Panc1 (cell line): Measurements from ENCODE around the gene OR51D1. TPM values are rescaled to one million over a fixed set of nuclear protein-coding genes. Genes with fewer than 3 reads are reported as not detected.

Experiments
- ATAC-seq: fragments of 200-7000 bp; cut with Tn5 transposase; 2 replicates; pipeline ENCODE4 v1.9.1; 2020; ENCODE audit warnings: mild to moderate bottlenecking, moderate library complexity
- BruUV-seq: library from RNA; stranded (reverse); fragments of 400-500 nt; replicated peaks from 2 replicates; lab custom pipeline; 2021; lab: Mats Ljungman, UMichigan
- CTCF ChIA-PET: fragments of 300-600 bp; sonication (Branson Sonifier 250); formaldehyde crosslinking; loops from one replicate; lab custom pipeline; 2022; ENCODE audit warnings: antibody characterized with exemption; lab: Charles Lee
- POLR2A ChIA-PET: fragments of 300-600 bp; sonication (Branson Sonifier 250); formaldehyde crosslinking; loops from one replicate; lab custom pipeline; 2022; ENCODE audit warnings: antibody characterized with exemption; lab: Charles Lee
- DNase-seq: peaks from one replicate; pipeline ENCODE4 v3.0.0-alpha.2; 2010; ENCODE audit warnings: low read depth, low spot score
- H3K27ac ChIP-seq: 2 replicates; pipeline ENCODE4 v1.5.1; 2011; ENCODE audit warnings: mild to moderate bottlenecking, low read length, inconsistent platforms
- H3K27me3 ChIP-seq: fragments of 200-500 bp; sonication (Bioruptor generic); 2 replicates; pipeline ENCODE4 v1.6.0; 2014; ENCODE audit warnings: low read length, inconsistent platforms; ENCODE audit not compliant: control insufficient read depth, insufficient read depth
- H3K36me3 ChIP-seq: fragments of 200-500 bp; sonication (Bioruptor generic); 2 replicates; pipeline ENCODE4 v1.5.1; 2014; ENCODE audit warnings: inconsistent platforms, mild to moderate bottlenecking, low read length, moderate library complexity; ENCODE audit not compliant: control insufficient read depth, insufficient read depth
- H3K4me1 ChIP-seq: 2 replicates; pipeline ENCODE4 v1.5.1; 2011; ENCODE audit warnings: inconsistent platforms, mild to moderate bottlenecking, low read length, moderate library complexity; ENCODE audit not compliant: control insufficient read depth, insufficient read depth
- H3K4me3 ChIP-seq, 2 experiments: 2 replicates each; pipeline ENCODE4 v1.5.1; 2011 to 2012; ENCODE audit warnings: low read depth in 2 of 2, low read length in 2 of 2, mild to moderate bottlenecking in 2 of 2, inconsistent platforms in 1 of 2, moderate library complexity in 1 of 2
- H3K9me3 ChIP-seq: fragments of 200-500 bp; sonication (Bioruptor generic); 2 replicates; pipeline ENCODE4 v1.5.1; 2014; ENCODE audit warnings: low read depth, mild to moderate bottlenecking, inconsistent platforms, low read length, moderate library complexity; ENCODE audit not compliant: control insufficient read depth, insufficient read depth
- POLR2AphosphoS5 ChIP-seq: IDR thresholded peaks from 2 replicates; pipeline ENCODE4 v1.6.1; 2012; ENCODE audit warnings: mild to moderate bottlenecking, low read depth, low read length, moderate library complexity
- REST ChIP-seq, 2 experiments: IDR thresholded peaks; 2 replicates each; pipeline ENCODE4 v1.6.1; 2011 to 2012; ENCODE audit warnings: low read depth in 2 of 2, control low read depth in 1 of 2, low read length in 1 of 2, mild to moderate bottlenecking in 1 of 2, moderate library complexity in 1 of 2; ENCODE audit not compliant: insufficient read depth in 1 of 2
- SIN3A ChIP-seq: IDR thresholded peaks from 2 replicates; pipeline ENCODE4 v1.6.1; 2012; ENCODE audit warnings: low read depth, mild to moderate bottlenecking, low read length, moderate library complexity, borderline replicate concordance; ENCODE audit not compliant: insufficient read depth
- TCF7L2 ChIP-seq: IDR thresholded peaks from 2 replicates; pipeline ENCODE4 v1.6.1; 2011; ENCODE audit warnings: mild to moderate bottlenecking, low read depth, low read length, inconsistent platforms
- in situ Hi-C: cut with HindIII; loops from 2 replicates; pipeline ENCODE4 v1.10.0; 2016; ENCODE audit warnings: low sequenced_read_pairs, low pct_unique_long_range_greater_than_20kb
- intact Hi-C: fragments of 100-400 bp; cut with micrococcal nuclease; formaldehyde crosslinking; loops from one replicate; pipeline ENCODE4 v1.10.0; 2022; ENCODE audit not compliant: unreplicated experiment
- total RNA-seq: library from RNA; stranded (reverse); gene quantifications from one replicate; pipeline ENCODE4 v1.2.1, GENCODE V29; 2021; ENCODE audit not compliant: unreplicated experiment
- TF ChIP-seq, protein P1 (sequence below): fragments of 450-650 bp; IDR thresholded peaks from 2 replicates; pipeline ENCODE4 v1.5.1; 2017; ENCODE audit warnings: mild to moderate bottlenecking

The OR51D1 gene
- total RNA-seq, 1 experiment from 2014 or later, result not detected

- BruUV-seq, result no TSS peak
- in situ Hi-C loops, result no loop called here
Measured at GRCh38 chr11:4645974-4646373, 8.7 kb downstream of the OR51D1 start.

GRCh38 chr11:4647766-4648165, 10.5 kb downstream of the OR51D1 start:
- intact Hi-C loops, result no loop called here
- ChIA-PET CTCF (no interaction called here), POLR2A (no interaction called here)
- no peak for ATAC-seq
- Histone ChIP-seq H3K4me1 (no peaks in the 10 kb centered on the region), H3K36me3 (no peaks in the 10 kb centered on the region), H3K4me3 (no peak overlapping the region), H3K9me3 (no peaks in the 10 kb centered on the region), H3K27ac (no peak overlapping the region), H3K27me3 (peaks cover 7% of the 10 kb centered on the region)
- in situ Hi-C loops, result no loop called here
- TF ChIP-seq, protein P1, sequence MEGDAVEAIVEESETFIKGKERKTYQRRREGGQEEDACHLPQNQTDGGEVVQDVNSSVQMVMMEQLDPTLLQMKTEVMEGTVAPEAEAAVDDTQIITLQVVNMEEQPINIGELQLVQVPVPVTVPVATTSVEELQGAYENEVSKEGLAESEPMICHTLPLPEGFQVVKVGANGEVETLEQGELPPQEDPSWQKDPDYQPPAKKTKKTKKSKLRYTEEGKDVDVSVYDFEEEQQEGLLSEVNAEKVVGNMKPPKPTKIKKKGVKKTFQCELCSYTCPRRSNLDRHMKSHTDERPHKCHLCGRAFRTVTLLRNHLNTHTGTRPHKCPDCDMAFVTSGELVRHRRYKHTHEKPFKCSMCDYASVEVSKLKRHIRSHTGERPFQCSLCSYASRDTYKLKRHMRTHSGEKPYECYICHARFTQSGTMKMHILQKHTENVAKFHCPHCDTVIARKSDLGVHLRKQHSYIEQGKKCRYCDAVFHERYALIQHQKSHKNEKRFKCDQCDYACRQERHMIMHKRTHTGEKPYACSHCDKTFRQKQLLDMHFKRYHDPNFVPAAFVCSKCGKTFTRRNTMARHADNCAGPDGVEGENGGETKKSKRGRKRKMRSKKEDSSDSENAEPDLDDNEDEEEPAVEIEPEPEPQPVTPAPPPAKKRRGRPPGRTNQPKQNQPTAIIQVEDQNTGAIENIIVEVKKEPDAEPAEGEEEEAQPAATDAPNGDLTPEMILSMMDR, result no peak
- TF ChIP-seq SIN3A (no peak), TCF7L2 (no peak), REST (IDR thresholded peaks at IDR 0.05; ENCODE audit: insufficient read depth in 1 of 2, low read depth in 2 of 2, low read length in 1 of 2) (no peak), POLR2AphosphoS5 (no peak)
- BruUV-seq, result no TSS peak
- DNase-seq, result no peak

More at GRCh38 chr11:4645974-4646373, 8.7 kb downstream of the OR51D1 start:
- Histone ChIP-seq H3K9me3 (no peaks in the 10 kb centered on the region), H3K27me3 (peaks cover 9% of the 10 kb centered on the region), H3K36me3 (no peaks in the 10 kb centered on the region), H3K4me1 (no peaks in the 10 kb centered on the region), H3K4me3 (no peak overlapping the region), H3K27ac (no peak overlapping the region)
- intact Hi-C loops, result no loop called here
- ATAC-seq, result no peak
- ChIA-PET CTCF (no interaction called here), POLR2A (no interaction called here)
- DNase-seq, result no peak
- no peak for TF ChIP-seq TCF7L2
- TF ChIP-seq SIN3A, result no peak
- no peak for TF ChIP-seq REST (IDR thresholded peaks at IDR 0.05; ENCODE audit: insufficient read depth in 1 of 2, low read depth in 2 of 2, low read length in 1 of 2)
- TF ChIP-seq, protein P1, result no peak
- TF ChIP-seq POLR2AphosphoS5, result no peak
